Activated CD4-positive, alpha-beta T cell treated with anti-CD3 and anti-CD28 coated beads for 36 hours (primary cell): ENCODE data around the gene ERO1B. TPM values are rescaled to one million over a fixed set of nuclear protein-coding genes. Genes with fewer than 3 reads are reported as not detected.
"Not testable (repeated sequence)": the region's sequence is repeated elsewhere in the genome, so short reads cannot be mapped to it uniquely, and the experiment has no call there.

Experiments used
- ATAC-seq: fragments of 200-7000 bp; cut with Tn5 transposase; one replicate; pipeline ENCODE4 v1.10.0; 2021; ENCODE audit warnings: mild to moderate bottlenecking, moderate library complexity
- CTCF ChIA-PET: fragments of 350-600 bp; sonication (Branson Sonifier 250); formaldehyde crosslinking; loops from one replicate; lab custom pipeline; 2021; ENCODE audit warnings: antibody characterized with exemption; lab: Charles Lee
- POLR2A ChIA-PET: fragments of 350-600 bp; sonication (Branson Sonifier 250); formaldehyde crosslinking; loops from one replicate; lab custom pipeline; 2021; ENCODE audit warnings: antibody characterized with exemption, inconsistent platforms; lab: Charles Lee
- DNase-seq: peaks from one replicate; pipeline ENCODE4 v3.0.0-alpha.2; 2020
- H3K27ac Mint-ChIP-seq: one replicate; pipeline ENCODE4 v1.8.0; 2021; ENCODE audit warnings: mixed read lengths
- H3K27me3 Mint-ChIP-seq: one replicate; pipeline ENCODE4 v1.8.0; 2021; ENCODE audit warnings: mixed read lengths
- H3K36me3 Mint-ChIP-seq: one replicate; pipeline ENCODE4 v1.8.0; 2021; ENCODE audit warnings: low read depth, mixed read lengths
- H3K4me1 Mint-ChIP-seq: one replicate; pipeline ENCODE4 v1.8.0; 2021; ENCODE audit warnings: mixed read lengths
- H3K4me3 Mint-ChIP-seq: one replicate; pipeline ENCODE4 v1.8.0; 2021; ENCODE audit warnings: mild to moderate bottlenecking, moderate library complexity, mixed read lengths
- H3K9me3 Mint-ChIP-seq: one replicate; pipeline ENCODE4 v1.8.0; 2021; ENCODE audit warnings: low read depth, mixed read lengths
- intact Hi-C, 2 experiments: fragments of 100-400 bp; cut with DNase I in 1 of 2; cut with micrococcal nuclease in 1 of 2; formaldehyde crosslinking; loops; one replicate each; pipeline versions ENCODE4 v1.14.2 to v1.15.1; 2022 to 2024; cut with DNase I, micrococcal nuclease
- total RNA-seq, 2 experiments: library from RNA; stranded (reverse); gene quantifications; one replicate each; pipeline ENCODE4 v1.2.3, GENCODE V29; 2021

ERO1B gene, protein sequence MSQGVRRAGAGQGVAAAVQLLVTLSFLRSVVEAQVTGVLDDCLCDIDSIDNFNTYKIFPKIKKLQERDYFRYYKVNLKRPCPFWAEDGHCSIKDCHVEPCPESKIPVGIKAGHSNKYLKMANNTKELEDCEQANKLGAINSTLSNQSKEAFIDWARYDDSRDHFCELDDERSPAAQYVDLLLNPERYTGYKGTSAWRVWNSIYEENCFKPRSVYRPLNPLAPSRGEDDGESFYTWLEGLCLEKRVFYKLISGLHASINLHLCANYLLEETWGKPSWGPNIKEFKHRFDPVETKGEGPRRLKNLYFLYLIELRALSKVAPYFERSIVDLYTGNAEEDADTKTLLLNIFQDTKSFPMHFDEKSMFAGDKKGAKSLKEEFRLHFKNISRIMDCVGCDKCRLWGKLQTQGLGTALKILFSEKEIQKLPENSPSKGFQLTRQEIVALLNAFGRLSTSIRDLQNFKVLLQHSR
- total RNA-seq, result 1 to 10 TPM; 2.2 to 2.8 TPM

DNA sequence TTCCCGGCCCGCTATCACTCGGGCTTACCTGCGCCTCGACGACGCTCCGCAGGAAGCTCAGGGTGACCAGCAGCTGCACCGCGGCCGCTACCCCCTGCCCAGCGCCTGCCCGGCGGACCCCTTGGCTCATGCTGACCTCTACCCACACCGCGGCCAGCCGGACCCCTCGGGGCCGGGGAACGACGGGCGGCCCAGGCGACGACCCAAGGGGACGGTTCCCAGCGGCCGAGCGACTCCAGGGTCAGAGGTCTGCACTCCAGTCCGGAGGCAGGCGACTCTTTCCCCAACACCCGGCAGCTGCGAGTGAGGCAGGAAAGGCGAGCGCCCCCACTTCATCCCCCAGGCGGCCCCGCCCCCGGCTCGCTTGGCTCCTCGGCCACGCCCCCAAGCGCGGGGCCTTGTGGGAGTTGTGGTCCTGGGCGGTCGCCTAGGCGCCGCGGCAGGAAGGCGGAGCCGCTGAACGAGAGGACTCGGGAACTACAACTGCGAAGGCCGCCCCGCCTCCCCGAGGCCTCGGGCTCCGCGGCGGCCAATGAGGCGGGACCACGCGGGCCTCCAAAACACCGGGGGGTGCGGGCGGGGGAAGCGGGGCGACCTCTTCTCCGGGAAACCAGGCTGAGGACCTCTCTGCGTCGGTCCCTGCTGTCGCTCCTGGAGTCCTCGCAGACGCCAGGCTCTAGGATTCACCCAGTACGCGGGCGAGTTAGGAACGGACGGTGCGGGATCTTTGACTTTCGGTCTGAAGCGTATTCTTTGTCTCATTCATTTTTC, at the start of gene ERO1B:
Gene ERO1B, minus strand, starts transcription at position 305 of the 771 bp plus-strand sequence. Its CDS starts 175 bp downstream, at position 130.
- H3K27ac Mint-ChIP-seq, result peak within 1 kb of the TSS; percentile 70
- ChIA-PET CTCF (interaction anchor here (0.6 to 1.0 kb wide), 3 partner anchors 13 to 424 kb away, joined by 3 to 4 read pairs (median 3); no protein-coding TSS in a partner anchor), POLR2A (no interaction called here)
- peak within 1 kb of the TSS; percentile 82 for H3K4me3 Mint-ChIP-seq
- H3K27me3 Mint-ChIP-seq, result peaks cover 1% of the 10 kb centered on the region
- intact Hi-C loops, result loop anchor here (1.0 to 10.0 kb wide), 13 partner anchors 139 to 955 kb away; partner anchors contain the start of genes LYST (in 2 of the 2), MTR (in 2 of the 2), ARID4B (in 1 of the 2) and B3GALNT2 (in 1 of the 2)
- no peaks in the 10 kb centered on the region for H3K9me3 Mint-ChIP-seq
- H3K4me1 Mint-ChIP-seq, result peaks cover 47% of the 10 kb centered on the region
- ATAC-seq (peak; percentile 86), DNase-seq (peak; percentile 98)
- no peaks in the 10 kb centered on the region for H3K36me3 Mint-ChIP-seq

DNA sequence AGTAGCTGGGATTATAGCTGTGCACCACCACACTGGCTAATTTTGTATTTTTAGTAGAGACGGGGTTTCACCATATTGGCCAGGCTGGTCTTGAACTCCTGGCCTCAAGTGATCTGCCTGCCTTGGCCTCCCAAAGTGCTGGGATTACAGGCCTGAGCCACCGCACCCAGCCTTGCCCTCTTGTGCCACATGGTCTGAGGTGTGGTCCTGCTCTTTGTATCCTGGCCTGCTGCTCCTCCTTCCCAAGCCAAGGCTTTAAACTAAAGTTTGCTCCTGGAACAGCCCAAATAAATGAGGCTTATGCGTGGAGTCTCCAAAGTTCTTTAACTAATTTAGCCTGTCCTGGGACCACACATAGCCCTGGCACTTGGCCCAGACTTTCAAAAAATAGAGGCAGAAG, 49.7 kb upstream of the ERO1B start:
- H3K27me3 Mint-ChIP-seq, CTCF ChIA-PET, H3K9me3 Mint-ChIP-seq, H3K27ac Mint-ChIP-seq, H3K36me3 Mint-ChIP-seq, DNase-seq, H3K4me3 Mint-ChIP-seq, ATAC-seq, intact Hi-C loops, POLR2A ChIA-PET, H3K4me1 Mint-ChIP-seq: not testable (repeated sequence)

DNA sequence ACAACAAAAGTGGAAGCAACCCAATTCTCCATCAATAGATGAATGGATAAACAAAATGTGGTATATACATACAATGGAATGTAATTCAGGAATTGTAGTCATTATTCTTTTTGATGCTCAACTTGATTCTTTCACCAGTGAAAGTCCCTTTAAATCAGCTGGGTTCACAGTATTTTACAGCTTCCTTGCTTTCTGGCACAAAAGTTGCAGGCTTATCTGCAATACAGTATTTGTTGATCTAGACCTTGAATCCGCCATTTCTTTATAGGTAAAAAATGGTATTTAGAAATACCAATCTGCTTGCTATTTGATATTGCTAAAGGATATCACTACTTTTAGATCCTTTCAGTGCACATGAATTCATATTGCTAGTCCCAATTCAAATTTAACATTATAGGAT, 44.7 kb upstream of the ERO1B start:
- Mint-ChIP-seq H3K27me3 (peaks cover 3% of the 10 kb centered on the region), H3K9me3 (peaks cover 16% of the 10 kb centered on the region), H3K4me3 (no peak overlapping the region), H3K36me3 (peaks cover 5% of the 10 kb centered on the region), H3K27ac (no peak overlapping the region), H3K4me1 (no peaks in the 10 kb centered on the region)
- CTCF ChIA-PET, result no interaction called here
- DNase-seq (no peak), ATAC-seq (no peak)
- POLR2A ChIA-PET, result no interaction called here
- intact Hi-C loops, result no loop called here

DNA sequence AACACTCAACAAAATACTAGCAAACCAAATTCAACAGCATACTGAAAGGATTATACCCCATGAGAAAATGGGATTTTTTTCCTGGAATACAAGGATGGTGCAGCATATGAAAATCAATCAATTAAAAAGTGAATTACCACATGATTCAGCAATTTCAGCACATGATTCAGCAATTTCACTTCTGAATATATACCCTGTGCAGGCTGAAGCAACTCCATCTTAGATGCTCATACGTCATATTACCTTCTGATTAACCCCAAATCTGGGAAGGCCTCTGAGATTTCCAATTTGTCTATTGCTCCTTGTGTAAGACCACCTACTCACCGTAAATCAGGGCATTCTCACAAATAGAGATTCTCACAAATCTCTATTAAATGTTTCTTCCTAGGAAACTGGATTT, 43.8 kb upstream of the ERO1B start:
- no peak overlapping the region for H3K27ac Mint-ChIP-seq
- POLR2A ChIA-PET, result no interaction called here

DNA sequence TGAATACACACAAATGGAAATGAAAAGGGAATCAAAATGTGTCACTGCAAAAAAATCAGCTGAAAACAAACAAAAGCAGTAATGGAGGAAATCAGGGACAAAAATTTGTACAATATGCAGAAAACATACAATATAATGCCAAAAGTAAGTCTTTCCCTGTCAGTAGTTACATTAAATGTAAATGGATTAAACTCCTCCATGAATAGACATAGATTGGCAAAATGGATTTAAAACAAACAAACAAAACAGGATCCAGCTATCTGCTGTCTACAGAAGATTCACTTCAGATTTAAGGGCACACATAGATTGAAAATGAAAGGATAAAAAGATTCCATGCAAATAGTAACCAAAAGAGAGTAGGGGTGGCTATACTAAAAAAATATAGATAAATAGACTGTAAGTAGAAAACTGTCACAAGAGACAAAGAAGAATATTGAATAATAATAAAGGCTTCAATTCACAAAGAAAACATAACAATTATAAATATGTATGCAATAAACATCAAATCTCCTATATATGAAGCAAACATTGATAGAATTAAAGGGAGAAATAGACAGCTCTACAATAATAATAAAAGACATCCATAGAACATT, 42.2 kb upstream of the ERO1B start:
- H3K27me3 Mint-ChIP-seq, result peaks cover 3% of the 10 kb centered on the region

More for the DNA sequence above, 43.8 kb upstream of the ERO1B start:
- H3K9me3 Mint-ChIP-seq, result peaks cover 16% of the 10 kb centered on the region
- H3K4me1 Mint-ChIP-seq, result no peaks in the 10 kb centered on the region
- ATAC-seq (no peak), DNase-seq (no peak)
- H3K27me3 Mint-ChIP-seq, result peaks cover 3% of the 10 kb centered on the region
- CTCF ChIA-PET, result no interaction called here
- intact Hi-C loops, result no loop called here
- H3K36me3 Mint-ChIP-seq, result peaks cover 5% of the 10 kb centered on the region
- H3K4me3 Mint-ChIP-seq, result no peak overlapping the region

DNA sequence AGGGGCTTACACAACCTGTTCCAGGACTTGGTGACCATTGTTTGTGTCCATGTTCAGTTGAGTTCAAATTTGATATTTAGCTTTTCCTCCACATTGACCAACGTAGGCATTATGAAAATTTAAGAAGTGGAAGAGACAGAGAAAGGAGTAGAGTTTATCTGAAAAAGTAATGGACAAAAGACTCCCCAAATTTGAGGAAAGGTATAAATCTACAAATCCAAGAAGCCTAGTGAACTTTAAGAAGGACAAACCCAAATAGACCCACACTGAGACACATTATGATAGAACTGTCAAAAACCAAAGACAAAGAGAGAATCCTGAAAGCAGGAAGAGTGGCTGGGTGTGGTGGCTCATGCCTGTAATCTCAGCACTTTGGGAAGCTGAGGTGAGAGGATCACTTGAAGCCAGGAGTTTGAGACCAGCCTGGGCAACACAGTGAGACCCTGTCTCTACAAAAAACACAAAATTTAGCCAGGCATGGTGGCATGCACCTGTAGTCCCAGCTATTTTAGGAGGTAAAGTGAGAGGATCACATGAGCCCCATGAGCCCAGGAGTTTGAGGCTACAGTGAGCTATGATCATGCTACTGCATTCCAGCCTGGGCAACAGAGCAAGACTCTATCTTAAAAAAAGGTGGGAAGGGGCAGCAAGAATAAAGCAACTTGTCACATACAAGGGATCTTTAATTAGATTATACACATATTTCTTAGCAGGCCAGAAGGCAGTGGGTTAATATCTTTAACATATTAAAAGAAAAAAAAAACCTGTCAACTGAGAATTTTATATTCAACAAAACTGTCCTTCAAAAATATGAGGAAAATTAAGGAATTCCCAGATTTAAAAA, 41.0 kb upstream of the ERO1B start:
- intact Hi-C loops, result no loop called here
- Mint-ChIP-seq H3K27ac (no peak overlapping the region), H3K4me1 (no peaks in the 10 kb centered on the region), H3K27me3 (peaks cover 3% of the 10 kb centered on the region), H3K4me3 (no peak overlapping the region), H3K36me3 (peaks cover 5% of the 10 kb centered on the region), H3K9me3 (peaks cover 16% of the 10 kb centered on the region)
- ATAC-seq (no peak), DNase-seq (no peak)
- CTCF ChIA-PET, result interaction anchor here (0.6 kb wide), 2 partner anchors 16 to 166 kb away, joined by 4 read pairs; no protein-coding TSS in a partner anchor
- POLR2A ChIA-PET, result no interaction called here

More for the DNA sequence above, 42.2 kb upstream of the ERO1B start:
- Mint-ChIP-seq H3K27ac (no peak overlapping the region), H3K4me1 (no peaks in the 10 kb centered on the region), H3K36me3 (peaks cover 5% of the 10 kb centered on the region), H3K4me3 (no peak overlapping the region), H3K9me3 (peaks cover 16% of the 10 kb centered on the region)
- no peak for ATAC-seq
- POLR2A ChIA-PET, result interaction anchor here (0.7 kb wide), 1 partner anchor 1520 kb away, joined by 3 read pairs; no protein-coding TSS in a partner anchor
- intact Hi-C loops, result no loop called here
- no peak for DNase-seq
- CTCF ChIA-PET, result no interaction called here

DNA sequence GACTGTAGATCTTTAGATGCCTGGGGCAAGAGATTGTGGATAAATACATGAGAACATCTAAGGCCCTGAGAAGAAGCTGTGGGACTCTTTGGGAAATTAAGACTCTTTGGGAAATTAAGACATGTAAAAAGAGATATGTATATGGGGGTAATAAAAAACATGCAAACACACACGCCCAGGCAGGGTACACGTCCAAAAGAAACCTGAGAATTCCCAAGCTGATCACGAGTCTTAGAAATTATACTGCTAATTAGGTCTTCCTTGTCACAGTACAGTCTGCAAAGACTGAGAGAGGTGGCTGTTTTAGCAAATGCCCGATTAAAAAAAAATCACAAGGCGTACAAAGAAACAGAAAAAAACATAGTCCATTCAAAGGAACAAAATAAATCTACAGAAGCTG, 39.3 kb upstream of the ERO1B start:
- CTCF ChIA-PET, result no interaction called here
- Mint-ChIP-seq H3K9me3 (peaks cover 16% of the 10 kb centered on the region), H3K4me1 (no peaks in the 10 kb centered on the region), H3K4me3 (no peak overlapping the region), H3K27ac (no peak overlapping the region), H3K36me3 (peaks cover 5% of the 10 kb centered on the region), H3K27me3 (peaks cover 3% of the 10 kb centered on the region)
- intact Hi-C loops, result no loop called here
- POLR2A ChIA-PET, result no interaction called here
- DNase-seq, result no peak
- ATAC-seq, result no peak

DNA sequence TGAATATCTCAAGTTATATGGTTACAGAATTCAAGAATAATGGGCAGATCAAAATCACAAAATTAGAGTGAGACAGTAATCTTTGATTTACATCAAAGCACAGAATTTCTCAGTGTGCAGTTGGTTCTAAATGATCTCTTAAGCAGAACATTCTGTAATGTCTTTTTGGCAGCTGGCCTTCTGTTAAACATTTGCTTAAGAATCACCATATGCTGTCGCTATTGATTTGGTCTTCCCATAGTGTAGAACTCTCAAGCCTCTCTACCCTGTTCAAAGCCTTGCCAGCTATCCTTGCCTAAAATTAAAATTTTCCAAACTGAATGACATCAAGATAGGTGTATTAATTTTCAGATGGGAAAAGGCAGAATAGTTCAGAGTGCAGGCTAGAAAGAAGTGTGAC, 38.9 kb upstream of the ERO1B start:
- intact Hi-C loops, result no loop called here
- POLR2A ChIA-PET, result no interaction called here
- Mint-ChIP-seq H3K36me3 (peaks cover 5% of the 10 kb centered on the region), H3K27me3 (peaks cover 4% of the 10 kb centered on the region), H3K9me3 (peaks cover 16% of the 10 kb centered on the region), H3K4me1 (no peaks in the 10 kb centered on the region), H3K27ac (no peak overlapping the region), H3K4me3 (no peak overlapping the region)
- CTCF ChIA-PET, result no interaction called here
- ATAC-seq (no peak), DNase-seq (no peak)

DNA sequence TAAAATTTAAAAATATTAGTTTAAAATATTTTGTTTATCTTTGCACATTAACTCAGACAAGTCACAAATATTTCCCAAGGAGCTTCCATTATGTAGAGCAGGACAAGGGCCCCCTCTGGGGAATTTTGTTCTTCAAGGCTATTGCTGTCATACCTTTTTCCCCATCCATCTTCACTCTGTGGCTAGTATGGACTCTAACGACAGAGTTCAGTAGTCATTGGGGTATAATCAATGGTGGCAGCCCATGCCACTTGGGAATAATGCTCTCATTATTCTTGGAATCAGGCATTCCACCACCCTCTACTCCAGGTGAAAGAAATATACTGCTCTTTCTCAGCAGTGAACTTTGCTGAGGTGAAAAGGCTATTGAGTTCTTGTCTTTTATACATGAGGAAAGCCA, 38.5 kb upstream of the ERO1B start:
- CTCF ChIA-PET, result interaction anchor here (0.6 kb wide), 1 partner anchor 28 kb away, joined by 3 read pairs; no protein-coding TSS in a partner anchor
- Mint-ChIP-seq H3K27ac (no peak overlapping the region), H3K9me3 (peaks cover 16% of the 10 kb centered on the region), H3K27me3 (peaks cover 7% of the 10 kb centered on the region), H3K4me1 (no peaks in the 10 kb centered on the region), H3K4me3 (no peak overlapping the region), H3K36me3 (peaks cover 5% of the 10 kb centered on the region)
- DNase-seq (no peak), ATAC-seq (no peak)
- POLR2A ChIA-PET, result no interaction called here
- intact Hi-C loops, result no loop called here

DNA sequence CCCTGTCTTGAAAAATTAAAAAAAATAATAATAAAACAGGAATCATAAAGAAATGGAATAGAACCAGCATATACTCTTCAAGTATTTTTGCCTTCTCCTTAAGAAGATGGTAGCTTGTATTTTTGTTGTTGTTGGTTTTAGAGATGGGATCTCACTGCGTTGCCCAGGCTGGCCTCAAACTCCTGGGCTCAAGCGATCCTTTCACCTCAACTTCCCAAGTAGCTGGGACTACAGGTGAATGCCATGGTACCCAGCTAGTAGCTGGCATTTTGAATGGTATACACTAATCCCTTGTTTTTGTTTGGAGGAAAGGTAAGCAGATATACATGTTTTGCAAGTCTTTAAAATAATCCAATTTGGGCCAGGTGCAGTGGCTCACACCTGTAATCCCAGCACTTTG, 34.7 kb upstream of the ERO1B start:
- H3K27me3 Mint-ChIP-seq, result peaks cover 6% of the 10 kb centered on the region
- POLR2A ChIA-PET, result no interaction called here
- H3K27ac Mint-ChIP-seq, result no peak overlapping the region
- CTCF ChIA-PET, result interaction anchor here (0.6 to 0.9 kb wide), 2 partner anchors 14 to 22 kb away, joined by 3 to 4 read pairs; no protein-coding TSS in a partner anchor
- intact Hi-C loops, result no loop called here
- no peak overlapping the region for H3K4me3 Mint-ChIP-seq
- no peaks in the 10 kb centered on the region for H3K9me3 Mint-ChIP-seq
- no peaks in the 10 kb centered on the region for H3K36me3 Mint-ChIP-seq
- ATAC-seq (no peak), DNase-seq (no peak)
- no peaks in the 10 kb centered on the region for H3K4me1 Mint-ChIP-seq
